OCI-LY1 (cell line): Measurements from ENCODE around the gene PCDHAC1.

Source experiments
- H2AFZ ChIP-seq: fragments of 200-600 bp; sonication (generic), shearing (Covaris generic); 2 replicates; pipeline ENCODE4 v1.6.0; 2014; ENCODE audit warnings: antibody characterized with exemption, mild to moderate bottlenecking, low read length
- H3F3A ChIP-seq: fragments of 200-600 bp; sonication (generic), shearing (Covaris generic); 2 replicates; pipeline ENCODE4 v1.6.0; 2014; ENCODE audit warnings: mild to moderate bottlenecking, antibody characterized with exemption, low read length, moderate library complexity; ENCODE audit not compliant: insufficient read depth
- H3K27ac ChIP-seq: fragments of 200-600 bp; sonication (generic); 2 replicates; pipeline ENCODE4 v1.5.1; 2014; ENCODE audit warnings: low read length, mixed run types, mild to moderate bottlenecking, low read depth; ENCODE audit not compliant: poor library complexity, severe bottlenecking
- H3K27me3 ChIP-seq: fragments of 200-600 bp; sonication (generic); 2 replicates; pipeline ENCODE4 v1.6.0; 2014; ENCODE audit warnings: antibody characterized with exemption, mild to moderate bottlenecking, low read length, moderate library complexity; ENCODE audit not compliant: insufficient read depth
- H3K36me3 ChIP-seq: fragments of 200-600 bp; sonication (generic); 2 replicates; pipeline ENCODE4 v1.6.1; 2014; ENCODE audit warnings: mild to moderate bottlenecking, antibody characterized with exemption, low read length, moderate library complexity, mixed read lengths; ENCODE audit not compliant: insufficient read depth
- H3K4me1 ChIP-seq: fragments of 200-600 bp; sonication (generic); 2 replicates; pipeline ENCODE4 v1.5.1; 2014; ENCODE audit warnings: mild to moderate bottlenecking, low read length, moderate library complexity; ENCODE audit not compliant: insufficient read depth, severe bottlenecking
- H3K4me2 ChIP-seq: fragments of 200-600 bp; sonication (generic), shearing (Covaris generic); 2 replicates; pipeline ENCODE4 v1.6.1; 2014; ENCODE audit warnings: low read length
- H3K4me3 ChIP-seq: fragments of 200-600 bp; sonication (generic); 2 replicates; pipeline ENCODE4 v1.5.1; 2014; ENCODE audit warnings: low read length, low read depth, mild to moderate bottlenecking, mixed read lengths; ENCODE audit not compliant: poor library complexity, severe bottlenecking
- H3K79me2 ChIP-seq: fragments of 200-600 bp; shearing (Covaris generic); 2 replicates; pipeline ENCODE4 v1.6.1; 2016; ENCODE audit warnings: mixed run types, low read length, mixed read lengths; ENCODE audit not compliant: insufficient read depth
- H3K9ac ChIP-seq: fragments of 200-600 bp; sonication (generic), shearing (Covaris generic); 2 replicates; pipeline ENCODE4 v1.6.1; 2014; ENCODE audit warnings: mild to moderate bottlenecking, low read length, mixed read lengths
- H3K9me2 ChIP-seq: fragments of 200-600 bp; sonication (generic), shearing (Covaris generic); 2 replicates; pipeline ENCODE4 v1.6.1; 2014; ENCODE audit warnings: low read depth, mild to moderate bottlenecking, low read length, mixed read lengths
- H3K9me3 ChIP-seq: fragments of 200-600 bp; shearing (Covaris generic); 2 replicates; pipeline ENCODE4 v1.6.1; 2014; ENCODE audit warnings: low read length, mixed read lengths
- H4K20me1 ChIP-seq: fragments of 200-600 bp; sonication (generic), shearing (Covaris generic); 2 replicates; pipeline ENCODE4 v1.6.0; 2016; ENCODE audit warnings: mild to moderate bottlenecking, low read length; ENCODE audit not compliant: insufficient read depth
- CTCF ChIP-seq: fragments of 200-600 bp; sonication (generic), shearing (Covaris generic); IDR thresholded peaks from 2 replicates; pipeline ENCODE4 v1.5.1; 2017; ENCODE audit warnings: mild to moderate bottlenecking, antibody characterized with exemption, low read length, moderate library complexity, mixed read lengths
- EZH2 ChIP-seq: fragments of 200-600 bp; sonication (generic), shearing (Covaris generic); IDR thresholded peaks from 2 replicates; pipeline ENCODE4 v1.8.0; 2017; ENCODE audit warnings: borderline replicate concordance, mixed run types, mild to moderate bottlenecking, antibody characterized with exemption, low read length, moderate library complexity, mixed read lengths

The PCDHAC1 gene

GRCh38 chr5:140966293-140967225 is 40.5 kb downstream of the PCDHAC1 start, which contains the start of gene PCDHAC2:
PCDHAC2 (plus strand) TSS chr5:140966476; CDS start chr5:140966767, 291 bp downstream.
- H3K27ac ChIP-seq, result no peak within 1 kb of the TSS
- no peaks in the 10 kb centered on the region for H3K4me1 ChIP-seq
- H4K20me1 ChIP-seq, result no peaks in the 10 kb centered on the region
- H3K4me3 ChIP-seq, result no peak within 1 kb of the TSS
- H3K4me2 ChIP-seq, result no peak within 1 kb of the TSS
- H3K79me2 ChIP-seq, result no peaks in the 10 kb centered on the region
- H2AFZ ChIP-seq, result no peak within 1 kb of the TSS
- H3K9me2 ChIP-seq, result no peaks in the 10 kb centered on the region
- H3F3A ChIP-seq, result no peaks in the 10 kb centered on the region
- no peaks in the 10 kb centered on the region for H3K9me3 ChIP-seq
- TF ChIP-seq EZH2 (no peak), CTCF (no peak)
- no peaks in the 10 kb centered on the region for H3K27me3 ChIP-seq
- no peak within 1 kb of the TSS for H3K9ac ChIP-seq
- H3K36me3 ChIP-seq, result no peaks in the 10 kb centered on the region

- Histone ChIP-seq H3K9me3 (no peaks in the 10 kb centered on the region), H3K27me3 (no peaks in the 10 kb centered on the region), H2AFZ (no peak overlapping the region), H3K9me2 (no peaks in the 10 kb centered on the region), H4K20me1 (no peaks in the 10 kb centered on the region), H3K4me3 (no peak overlapping the region), H3K27ac (no peak overlapping the region), H3F3A (no peaks in the 10 kb centered on the region), H3K79me2 (no peaks in the 10 kb centered on the region), H3K4me2 (no peak overlapping the region), H3K36me3 (no peaks in the 10 kb centered on the region), H3K9ac (no peak overlapping the region), H3K4me1 (no peaks in the 10 kb centered on the region)
- TF ChIP-seq EZH2 (no peak), CTCF (no peak)
These were observed 41.3 kb downstream of the PCDHAC1 start for GRCh38 chr5:140967226-140967893.

- Histone ChIP-seq H3F3A (no peaks in the 10 kb centered on the region), H3K9me3 (no peaks in the 10 kb centered on the region), H3K36me3 (no peaks in the 10 kb centered on the region), H3K4me1 (no peaks in the 10 kb centered on the region), H3K27me3 (no peaks in the 10 kb centered on the region), H2AFZ (no peak overlapping the region), H3K9me2 (no peaks in the 10 kb centered on the region), H4K20me1 (no peaks in the 10 kb centered on the region), H3K9ac (no peak overlapping the region), H3K79me2 (no peaks in the 10 kb centered on the region), H3K27ac (no peak overlapping the region), H3K4me3 (no peak overlapping the region), H3K4me2 (no peak overlapping the region)
- no peak for TF ChIP-seq EZH2
- no peak for TF ChIP-seq CTCF
These were observed 43.8 kb downstream of the PCDHAC1 start for GRCh38 chr5:140969880-140970279.
